H9 (cell line): Measurements from ENCODE around the gene KIF6. TPM values are rescaled to one million over a fixed set of nuclear protein-coding genes. Genes with fewer than 3 reads are reported as not detected.

Source experiments
- DNase-seq: peaks from one replicate; pipeline ENCODE4 v3.0.0-alpha.2; 2017
- H2AFZ ChIP-seq: one replicate; pipeline ENCODE4 v1.6.1; 2013; ENCODE audit warnings: mild to moderate bottlenecking, low read length, control low read depth, moderate library complexity
- H2AK5ac ChIP-seq: 2 replicates; pipeline ENCODE4 v1.6.1; 2013; ENCODE audit warnings: low read length, control low read depth, mixed read lengths; ENCODE audit not compliant: insufficient read length
- H2BK120ac ChIP-seq: one replicate; pipeline ENCODE4 v1.6.1; 2013; ENCODE audit warnings: low read depth, mild to moderate bottlenecking, low read length, control low read depth, inconsistent platforms; ENCODE audit not compliant: poor library complexity, severe bottlenecking
- H2BK12ac ChIP-seq: 2 replicates; pipeline ENCODE4 v1.6.1; 2013; ENCODE audit warnings: low read length, control low read depth, mixed read lengths, low read depth; ENCODE audit not compliant: insufficient read length
- H2BK15ac ChIP-seq: 2 replicates; pipeline ENCODE4 v1.6.1; 2013; ENCODE audit warnings: low read depth, low read length, control low read depth
- H2BK20ac ChIP-seq: one replicate; pipeline ENCODE4 v1.6.1; 2013; ENCODE audit warnings: low read depth, mild to moderate bottlenecking, low read length, control low read depth, inconsistent platforms; ENCODE audit not compliant: poor library complexity, severe bottlenecking
- H2BK5ac ChIP-seq: 2 replicates; pipeline ENCODE4 v1.6.1; 2013; ENCODE audit warnings: low read length, control low read depth, mixed read lengths; ENCODE audit not compliant: insufficient read length
- H3K14ac ChIP-seq: 2 replicates; pipeline ENCODE4 v1.6.1; 2013; ENCODE audit warnings: low read length, control low read depth; ENCODE audit not compliant: insufficient read depth
- H3K18ac ChIP-seq: 2 replicates; pipeline ENCODE4 v1.6.1; 2013; ENCODE audit warnings: low read depth, mild to moderate bottlenecking, mixed read lengths, low read length, control low read depth; ENCODE audit not compliant: insufficient read length
- H3K23ac ChIP-seq: 2 replicates; pipeline ENCODE4 v1.6.1; 2013; ENCODE audit warnings: low read length, control low read depth, mixed read lengths, low read depth; ENCODE audit not compliant: insufficient read length
- H3K23me2 ChIP-seq: 2 replicates; pipeline ENCODE4 v1.6.1; 2013; ENCODE audit warnings: low read depth, mild to moderate bottlenecking, mixed read lengths, low read length, control low read depth; ENCODE audit not compliant: insufficient read length, poor library complexity, severe bottlenecking
- H3K27ac ChIP-seq: 2 replicates; pipeline ENCODE4 v1.5.1; 2013; ENCODE audit warnings: low read length, control low read depth, mixed read lengths, low read depth; ENCODE audit not compliant: insufficient read length
- H3K27me3 ChIP-seq: 2 replicates; pipeline ENCODE4 v1.6.1; 2013; ENCODE audit warnings: low read length, control low read depth, inconsistent platforms; ENCODE audit not compliant: insufficient read depth
- H3K4ac ChIP-seq: 2 replicates; pipeline ENCODE4 v1.6.1; 2013; ENCODE audit warnings: low read depth, mild to moderate bottlenecking, control low read depth, inconsistent platforms, low read length, moderate library complexity
- H3K4me1 ChIP-seq: 2 replicates; pipeline ENCODE4 v1.6.1; 2013; ENCODE audit warnings: low read length, control low read depth, inconsistent platforms; ENCODE audit not compliant: insufficient read depth
- H3K4me2 ChIP-seq: 2 replicates; pipeline ENCODE4 v1.6.1; 2013; ENCODE audit warnings: low read length, control low read depth, mixed read lengths; ENCODE audit not compliant: insufficient read length, insufficient read depth
- H3K56ac ChIP-seq: 2 replicates; pipeline ENCODE4 v1.6.1; 2013; ENCODE audit warnings: low read depth, mild to moderate bottlenecking, mixed read lengths, low read length, control low read depth; ENCODE audit not compliant: insufficient read length
- H3K79me1 ChIP-seq: 2 replicates; pipeline ENCODE4 v1.6.1; 2013; ENCODE audit warnings: low read depth, mild to moderate bottlenecking, moderate library complexity, low read length, control low read depth, inconsistent platforms; ENCODE audit not compliant: insufficient read depth, poor library complexity, severe bottlenecking
- H3K79me2 ChIP-seq: 2 replicates; pipeline ENCODE4 v1.6.1; 2013; ENCODE audit warnings: low read length, control low read depth, inconsistent platforms; ENCODE audit not compliant: insufficient read depth
- H3K9ac ChIP-seq: 2 replicates; pipeline ENCODE4 v1.6.1; 2013; ENCODE audit warnings: low read length, control low read depth, mixed read lengths; ENCODE audit not compliant: insufficient read length; ENCODE audit errors: extremely low read depth
- H3K9me3 ChIP-seq: one replicate; pipeline ENCODE4 v1.6.1; 2013; ENCODE audit warnings: low read depth, low read length, inconsistent platforms; ENCODE audit not compliant: control insufficient read depth
- H3T11ph ChIP-seq: one replicate; pipeline ENCODE4 v1.6.1; 2013; ENCODE audit warnings: mild to moderate bottlenecking, low read length, control low read depth, inconsistent platforms
- H4K20me1 ChIP-seq: one replicate; pipeline ENCODE4 v1.6.1; 2013; ENCODE audit not compliant: control insufficient read depth, insufficient read length, insufficient read depth
- H4K5ac ChIP-seq: 2 replicates; pipeline ENCODE4 v1.6.1; 2013; ENCODE audit warnings: low read depth, mild to moderate bottlenecking, mixed read lengths, low read length, control low read depth; ENCODE audit not compliant: insufficient read length
- H4K8ac ChIP-seq: replicated peaks from 2 replicates; pipeline ENCODE4 v1.6.1; 2013; ENCODE audit warnings: low read length, control low read depth, mixed read lengths, low read depth; ENCODE audit not compliant: insufficient read length
- H4K91ac ChIP-seq: 2 replicates; pipeline ENCODE4 v1.6.1; 2013; ENCODE audit warnings: low read depth, mild to moderate bottlenecking, moderate library complexity, mixed read lengths, low read length, control low read depth; ENCODE audit not compliant: insufficient read length
- H3K27ac Mint-ChIP-seq, 3 experiments: 2 replicates in 2 of 3; 3 replicates in 1 of 3; pipeline ENCODE4 v1.8.0; 2020 to 2021; ENCODE audit warnings: mixed read lengths in 3 of 3, mild to moderate bottlenecking in 1 of 3, moderate library complexity in 1 of 3
- H3K27me3 Mint-ChIP-seq: 2 replicates; pipeline ENCODE4 v1.8.0; 2021; ENCODE audit warnings: low read depth, mild to moderate bottlenecking, moderate library complexity, mixed read lengths
- H3K36me3 Mint-ChIP-seq, 3 experiments: 2 replicates in 2 of 3; 3 replicates in 1 of 3; pipeline ENCODE4 v1.8.0; 2020 to 2021; ENCODE audit warnings: low read depth in 3 of 3, mixed read lengths in 3 of 3; ENCODE audit not compliant: insufficient read depth in 1 of 3
- H3K4me1 Mint-ChIP-seq, 2 experiments: 2 replicates each; pipeline ENCODE4 v1.8.0; 2020; ENCODE audit warnings: mixed read lengths in 2 of 2
- H3K4me3 Mint-ChIP-seq, 2 experiments: 2 replicates in 1 of 2; 3 replicates in 1 of 2; pipeline ENCODE4 v1.8.0; 2020 to 2021; ENCODE audit warnings: mild to moderate bottlenecking in 2 of 2, mixed read lengths in 2 of 2, moderate library complexity in 1 of 2
- H3K9me3 Mint-ChIP-seq, 2 experiments: 2 replicates in 1 of 2; 3 replicates in 1 of 2; pipeline ENCODE4 v1.8.0; 2020; ENCODE audit warnings: mild to moderate bottlenecking in 2 of 2, mixed read lengths in 2 of 2, moderate library complexity in 1 of 2
- WGBS: extraction: QIAGEN DNeasy Blood & Tissue Kit; methylation state at CpG from one replicate; pipeline ENCODE4 v1.1.7; 2013; ENCODE audit warnings: missing lambda C conversion rate, low lambda C conversion rate, mixed read lengths; ENCODE audit not compliant: insufficient read length; ENCODE audit errors: extremely low coverage; 5-methylcytosine and 5-hydroxymethylcytosine counted together
- total RNA-seq: library from RNA; stranded (reverse); gene quantifications from 2 replicates; pipeline ENCODE4 v1.2.1, GENCODE V29; 2021
- TF ChIP-seq, protein P1 (sequence below): fragments of 200-600 bp; sonication (generic); conservative IDR thresholded peaks from 3 replicates; pipeline ENCODE4 v1.8.0; 2021; ENCODE audit warnings: antibody characterized with exemption, mild to moderate bottlenecking

KIF6 gene
- total RNA-seq, 1 experiment from 2014 or later, result 0.63 TPM

DNA sequence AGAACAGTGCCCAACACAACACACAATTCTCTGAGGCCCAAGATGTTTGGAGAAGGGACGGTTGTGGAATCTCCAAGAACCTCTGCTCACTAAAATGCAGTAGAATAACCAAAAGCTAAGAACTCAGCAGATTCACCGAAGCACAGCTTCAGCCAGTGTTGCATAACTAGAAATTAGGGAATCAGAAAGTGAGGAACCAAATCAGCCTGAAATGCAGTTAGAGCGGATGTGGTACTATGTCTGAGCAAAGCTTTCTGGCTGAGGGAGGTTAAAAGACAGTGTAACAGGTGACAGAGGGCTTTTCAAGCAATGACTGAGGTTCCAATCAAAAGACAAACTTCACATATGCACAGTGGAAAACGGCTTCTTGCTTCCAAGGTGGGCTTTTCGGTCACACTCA lies 204.8 kb downstream of the KIF6 start:
- Histone ChIP-seq H3K18ac (no peak overlapping the region), H2BK120ac (no peak overlapping the region), H3K23me2 (no peaks in the 10 kb centered on the region), H3K23ac (no peak overlapping the region), H4K20me1 (no peaks in the 10 kb centered on the region), H4K8ac (no peak overlapping the region), H3K4me1 (no peaks in the 10 kb centered on the region), H2AK5ac (no peak overlapping the region), H3K79me1 (no peaks in the 10 kb centered on the region), H3K56ac (no peak overlapping the region), H2BK15ac (no peak overlapping the region), H3K9me3 (no peaks in the 10 kb centered on the region), H3T11ph (no peak overlapping the region), H2BK12ac (no peak overlapping the region), H2BK5ac (no peak overlapping the region), H3K9ac (no peak overlapping the region), H3K14ac (no peak overlapping the region), H2AFZ (no peak overlapping the region), H4K5ac (no peak overlapping the region), H3K79me2 (no peaks in the 10 kb centered on the region), H3K27ac (no peak overlapping the region), H4K91ac (no peak overlapping the region), H3K4ac (no peak overlapping the region), H3K4me2 (no peak overlapping the region), H3K27me3 (no peaks in the 10 kb centered on the region), H2BK20ac (no peak overlapping the region)
- Mint-ChIP-seq H3K4me3 (no peak overlapping the region), H3K27ac (no peak overlapping the region), H3K36me3 (no peaks in the 10 kb centered on the region), H3K9me3 (no peaks in the 10 kb centered on the region), H3K27me3 (no peaks in the 10 kb centered on the region), H3K4me1 (no peaks in the 10 kb centered on the region)
- WGBS, result no CpG with 5 or more reads among the region's 5 CpGs
- no peak for DNase-seq
- TF ChIP-seq, protein P1, sequence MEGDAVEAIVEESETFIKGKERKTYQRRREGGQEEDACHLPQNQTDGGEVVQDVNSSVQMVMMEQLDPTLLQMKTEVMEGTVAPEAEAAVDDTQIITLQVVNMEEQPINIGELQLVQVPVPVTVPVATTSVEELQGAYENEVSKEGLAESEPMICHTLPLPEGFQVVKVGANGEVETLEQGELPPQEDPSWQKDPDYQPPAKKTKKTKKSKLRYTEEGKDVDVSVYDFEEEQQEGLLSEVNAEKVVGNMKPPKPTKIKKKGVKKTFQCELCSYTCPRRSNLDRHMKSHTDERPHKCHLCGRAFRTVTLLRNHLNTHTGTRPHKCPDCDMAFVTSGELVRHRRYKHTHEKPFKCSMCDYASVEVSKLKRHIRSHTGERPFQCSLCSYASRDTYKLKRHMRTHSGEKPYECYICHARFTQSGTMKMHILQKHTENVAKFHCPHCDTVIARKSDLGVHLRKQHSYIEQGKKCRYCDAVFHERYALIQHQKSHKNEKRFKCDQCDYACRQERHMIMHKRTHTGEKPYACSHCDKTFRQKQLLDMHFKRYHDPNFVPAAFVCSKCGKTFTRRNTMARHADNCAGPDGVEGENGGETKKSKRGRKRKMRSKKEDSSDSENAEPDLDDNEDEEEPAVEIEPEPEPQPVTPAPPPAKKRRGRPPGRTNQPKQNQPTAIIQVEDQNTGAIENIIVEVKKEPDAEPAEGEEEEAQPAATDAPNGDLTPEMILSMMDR, result no peak
